Large intestine (tissue), 3 donors: ENCODE data around the gene MAST4. TPM values are rescaled to one million over a fixed set of nuclear protein-coding genes. Genes with fewer than 3 reads are reported as not detected.

Experiments used
- DNase-seq, 2 donors: peaks; one replicate each; pipeline versions ENCODE4 v3.0.0 to v3.0.0-alpha.2; 2013
- H3K27ac ChIP-seq: one replicate; pipeline ENCODE4 v1.5.1; 2013; ENCODE audit warnings: low read length
- H3K27me3 ChIP-seq: 2 replicates; pipeline ENCODE4 v1.6.1; 2013; ENCODE audit warnings: low read length; ENCODE audit not compliant: control insufficient read depth, insufficient read depth
- H3K36me3 ChIP-seq: 2 replicates; pipeline ENCODE4 v1.6.1; 2013; ENCODE audit warnings: low read length; ENCODE audit not compliant: control insufficient read depth, insufficient read depth
- H3K4me1 ChIP-seq: one replicate; pipeline ENCODE4 v1.6.1; 2013; ENCODE audit warnings: low read length; ENCODE audit not compliant: control insufficient read depth, insufficient read depth
- H3K4me3 ChIP-seq: one replicate; pipeline ENCODE4 v1.5.1; 2013; ENCODE audit warnings: low read length
- H3K9me3 ChIP-seq: one replicate; pipeline ENCODE4 v1.6.1; 2013; ENCODE audit warnings: mild to moderate bottlenecking, low read depth, low read length, moderate library complexity; ENCODE audit not compliant: control insufficient read depth
- WGBS: methylation state at CpG from one replicate; pipeline ENCODE4 v1.1.5; 2013; ENCODE audit warnings: low lambda C conversion rate; ENCODE audit not compliant: insufficient coverage; 5-methylcytosine and 5-hydroxymethylcytosine counted together
- polyA plus RNA-seq: library from polyadenylated mRNA; unstranded; fragments of 120-200 nt; gene quantifications from one replicate; pipeline ENCODE4 v1.2.1, GENCODE V29; 2013

MAST4 gene
- polyA plus RNA-seq, 1 donor = 14.8 TPM

- H3K4me1 ChIP-seq = no peaks in the 10 kb centered on the region
- no peak overlapping the region for H3K4me3 ChIP-seq
- no CpG with 5 or more reads among the region's 2 CpGs for WGBS
- no peak overlapping the region for H3K27ac ChIP-seq
- H3K9me3 ChIP-seq = no peaks in the 10 kb centered on the region
- no peak for DNase-seq
- H3K36me3 ChIP-seq = no peaks in the 10 kb centered on the region
- peaks cover 2% of the 10 kb centered on the region for H3K27me3 ChIP-seq
These were observed 255.1 kb downstream of the MAST4 start for GRCh38 chr5:66851306-66851705.

GRCh38 chr5:66854416-66854815 lies 258.2 kb downstream of the MAST4 start:
- Histone ChIP-seq H3K4me1 (no peaks in the 10 kb centered on the region), H3K36me3 (no peaks in the 10 kb centered on the region), H3K9me3 (no peaks in the 10 kb centered on the region), H3K4me3 (no peak overlapping the region), H3K27me3 (no peaks in the 10 kb centered on the region), H3K27ac (no peak overlapping the region)
- no CpG with 5 or more reads among the region's 4 CpGs for WGBS
- no peak for DNase-seq

- Histone ChIP-seq H3K27ac (no peak overlapping the region), H3K4me1 (no peaks in the 10 kb centered on the region), H3K27me3 (no peaks in the 10 kb centered on the region), H3K36me3 (no peaks in the 10 kb centered on the region), H3K9me3 (no peaks in the 10 kb centered on the region), H3K4me3 (no peak overlapping the region)
- no CpG with 5 or more reads among the region's 2 CpGs for WGBS
- DNase-seq = no peak
These were observed 260.0 kb downstream of the MAST4 start for GRCh38 chr5:66856041-66856805.

- WGBS = no CpG with 5 or more reads among the region's 2 CpGs
- H3K4me1 ChIP-seq = no peaks in the 10 kb centered on the region
These were observed 263.3 kb downstream of the MAST4 start for GRCh38 chr5:66859526-66859925.

GRCh38 chr5:66860199-66860975 lies 264.2 kb downstream of the MAST4 start:
- Histone ChIP-seq H3K9me3 (no peaks in the 10 kb centered on the region), H3K4me1 (no peaks in the 10 kb centered on the region), H3K36me3 (no peaks in the 10 kb centered on the region), H3K27me3 (no peaks in the 10 kb centered on the region), H3K4me3 (no peak overlapping the region), H3K27ac (no peak overlapping the region)
- no peak for DNase-seq
- 40% methylated on average over 2 of the region's 7 CpGs for WGBS

More at GRCh38 chr5:66859526-66859925, 263.3 kb downstream of the MAST4 start:
- no peaks in the 10 kb centered on the region for H3K27me3 ChIP-seq
- H3K27ac ChIP-seq = no peak overlapping the region
- no peak overlapping the region for H3K4me3 ChIP-seq
- no peak for DNase-seq
- no peaks in the 10 kb centered on the region for H3K36me3 ChIP-seq
- no peaks in the 10 kb centered on the region for H3K9me3 ChIP-seq

GRCh38 chr5:66861402-66861801 lies 265.2 kb downstream of the MAST4 start:
- no CpG with 5 or more reads among the region's 1 CpG for WGBS
- no peak for DNase-seq
- H3K27ac ChIP-seq = no peak overlapping the region
- H3K9me3 ChIP-seq = no peaks in the 10 kb centered on the region
- no peak overlapping the region for H3K4me3 ChIP-seq
- H3K36me3 ChIP-seq = no peaks in the 10 kb centered on the region
- no peaks in the 10 kb centered on the region for H3K4me1 ChIP-seq
- no peaks in the 10 kb centered on the region for H3K27me3 ChIP-seq

- no peak overlapping the region for H3K27ac ChIP-seq
- no peaks in the 10 kb centered on the region for H3K4me1 ChIP-seq
- DNase-seq = no peak
- H3K4me3 ChIP-seq = no peak overlapping the region
- 100% methylated on average over 1 of the region's 2 CpGs for WGBS
- no peaks in the 10 kb centered on the region for H3K36me3 ChIP-seq
- no peaks in the 10 kb centered on the region for H3K27me3 ChIP-seq
- H3K9me3 ChIP-seq = no peaks in the 10 kb centered on the region
These were observed 265.8 kb downstream of the MAST4 start for GRCh38 chr5:66862020-66862419.

GRCh38 chr5:66863243-66864170 lies 267.3 kb downstream of the MAST4 start:
- Histone ChIP-seq H3K36me3 (no peaks in the 10 kb centered on the region), H3K9me3 (no peaks in the 10 kb centered on the region), H3K27me3 (no peaks in the 10 kb centered on the region), H3K4me1 (no peaks in the 10 kb centered on the region), H3K4me3 (no peak overlapping the region), H3K27ac (no peak overlapping the region)
- no peak for DNase-seq
- 100% methylated on average over 2 of the region's 6 CpGs for WGBS

- H3K27ac ChIP-seq = no peak overlapping the region
- WGBS = no CpG with 5 or more reads among the region's 10 CpGs
- no peaks in the 10 kb centered on the region for H3K4me1 ChIP-seq
- DNase-seq = no peak
- no peak overlapping the region for H3K4me3 ChIP-seq
- H3K27me3 ChIP-seq = no peaks in the 10 kb centered on the region
- H3K36me3 ChIP-seq = no peaks in the 10 kb centered on the region
- H3K9me3 ChIP-seq = no peaks in the 10 kb centered on the region
These were observed 268.2 kb downstream of the MAST4 start for GRCh38 chr5:66864240-66864884.
